Heart left ventricle (tissue), 13 donors: ENCODE measurements around the gene TRAPPC10.
"Not testable (repeated sequence)": the region's sequence is repeated elsewhere in the genome, so short reads cannot be mapped to it uniquely, and the experiment has no call there.

Experiments
- POLR2A ChIP-seq, 2 donors: fragments of 450-650 bp; IDR thresholded peaks; one replicate each; pipeline ENCODE4 v1.6.1; 2017; ENCODE audit warnings: antibody characterized with exemption in 2 of 2, mild to moderate bottlenecking in 2 of 2, moderate library complexity in 2 of 2
- TF ChIP-seq, protein P1 (sequence below), 12 donors: fragments of 200-600 bp; sonication (generic) in 4 of 12; IDR thresholded peaks; one replicate each; pipeline versions ENCODE4 v1.5.0 to v1.8.0; 2018 to 2022; ENCODE audit warnings: antibody characterized with exemption in 12 of 12, mild to moderate bottlenecking in 5 of 12
- donor health status: ischemic (EF 13 %, LVEDD 7.1; RV severe dilation, severe dysfunction).
- donor health status: DM: no; HTN: yes; CAD: no.
- donor health status: DM: no; HTN: no; CAD: no.
- donor health status: ischemic (EF 25% LVEDD 6.9; RV normal size, moderate dysfunction).
- donor health status: ischemic (EF 25% LVEDD 5.7; RV mildly dilated, moderate dysfunction).
- donor health status: ischemic (EF 35%, LVEDD 5.7; RV mildly dilated, moderate dysfunction).
- donor health status: nonischemic (EF 11% LVEDD 7.7; RV severe dilation, severe dysfunction).
- donor health status: DM: yes; HTN: yes; CAD: no.
- donor health status: PGD.
- donor health status: ischemic (EF 29% LVEDD 5.4; RV normal size, mild dysfunction).
- donor health status: nonischemic (EF 23%, LVEDD 6.1; RV moderate dilation, normal function).

DNA sequence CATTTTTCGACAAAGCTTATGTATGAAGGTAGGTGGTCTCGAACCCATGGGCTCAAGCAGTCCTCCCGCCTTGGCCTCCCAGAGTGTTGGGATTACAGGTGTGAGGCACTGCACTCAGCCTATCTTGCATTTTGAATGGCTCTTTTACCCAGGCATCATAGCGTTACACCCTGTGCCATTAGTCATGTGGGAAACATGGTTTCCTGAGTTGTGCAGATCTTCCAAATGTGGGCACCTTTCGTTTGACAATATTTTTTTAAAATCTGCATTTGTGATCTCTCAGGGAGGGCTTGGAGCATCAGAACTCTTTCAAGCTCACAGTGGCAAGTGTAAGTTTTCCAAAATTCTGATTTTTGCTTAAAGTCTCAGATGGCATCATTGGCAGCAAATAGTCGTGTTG, 86.4 kb downstream of the TRAPPC10 start:
- TF ChIP-seq, protein P1, sequence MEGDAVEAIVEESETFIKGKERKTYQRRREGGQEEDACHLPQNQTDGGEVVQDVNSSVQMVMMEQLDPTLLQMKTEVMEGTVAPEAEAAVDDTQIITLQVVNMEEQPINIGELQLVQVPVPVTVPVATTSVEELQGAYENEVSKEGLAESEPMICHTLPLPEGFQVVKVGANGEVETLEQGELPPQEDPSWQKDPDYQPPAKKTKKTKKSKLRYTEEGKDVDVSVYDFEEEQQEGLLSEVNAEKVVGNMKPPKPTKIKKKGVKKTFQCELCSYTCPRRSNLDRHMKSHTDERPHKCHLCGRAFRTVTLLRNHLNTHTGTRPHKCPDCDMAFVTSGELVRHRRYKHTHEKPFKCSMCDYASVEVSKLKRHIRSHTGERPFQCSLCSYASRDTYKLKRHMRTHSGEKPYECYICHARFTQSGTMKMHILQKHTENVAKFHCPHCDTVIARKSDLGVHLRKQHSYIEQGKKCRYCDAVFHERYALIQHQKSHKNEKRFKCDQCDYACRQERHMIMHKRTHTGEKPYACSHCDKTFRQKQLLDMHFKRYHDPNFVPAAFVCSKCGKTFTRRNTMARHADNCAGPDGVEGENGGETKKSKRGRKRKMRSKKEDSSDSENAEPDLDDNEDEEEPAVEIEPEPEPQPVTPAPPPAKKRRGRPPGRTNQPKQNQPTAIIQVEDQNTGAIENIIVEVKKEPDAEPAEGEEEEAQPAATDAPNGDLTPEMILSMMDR (IDR thresholded peaks at IDR 0.05): not testable (repeated sequence)
- TF ChIP-seq POLR2A (IDR thresholded peaks at IDR 0.05): not testable (repeated sequence)
